GM06990 (cell line): ENCODE data around the gene RNLS.

Experiments used
- DNase-seq: peaks from one replicate; pipeline ENCODE4 v3.0.0-alpha.2; 2011; ENCODE audit not compliant: insufficient read length; ENCODE audit errors: extremely low read depth
- H3K27me3 ChIP-seq: replicated peaks from 2 replicates; pipeline ENCODE4 v1.6.0; 2011; ENCODE audit warnings: low read length; ENCODE audit not compliant: control insufficient read depth, insufficient read depth
- H3K36me3 ChIP-seq: 2 replicates; pipeline ENCODE4 v1.5.1; 2011; ENCODE audit warnings: low read length; ENCODE audit not compliant: control insufficient read depth, insufficient read depth
- H3K4me3 ChIP-seq: replicated peaks from 2 replicates; pipeline ENCODE4 v1.5.1; 2011; ENCODE audit warnings: low read depth, mild to moderate bottlenecking, control low read depth, low read length
- TF ChIP-seq, protein P1 (sequence below): IDR thresholded peaks from 2 replicates; pipeline ENCODE4 v1.5.1; 2011; ENCODE audit warnings: low read length, control low read depth, mild to moderate bottlenecking, inconsistent platforms; ENCODE audit not compliant: insufficient read depth, poor library complexity, severe bottlenecking

RNLS gene

DNA sequence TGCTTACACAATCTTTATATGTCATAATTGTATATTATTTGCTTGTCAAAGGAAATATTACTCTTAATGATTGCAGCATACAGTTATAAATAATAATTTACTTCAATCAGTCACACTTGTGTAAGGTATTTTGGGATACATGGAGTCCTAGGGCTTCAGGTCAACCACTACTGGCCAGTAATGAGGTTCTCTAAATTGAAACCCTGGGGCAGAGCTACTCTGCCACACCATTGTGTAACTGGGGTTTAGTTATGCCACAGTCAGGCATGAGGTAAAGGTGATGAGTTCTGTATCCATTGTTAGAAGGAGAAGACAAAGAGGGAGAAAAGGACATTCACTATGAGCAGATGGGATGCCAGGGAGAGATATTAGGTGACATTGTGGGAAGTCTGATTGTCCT, 117.4 kb downstream of the RNLS start:
- TF ChIP-seq, protein P1, sequence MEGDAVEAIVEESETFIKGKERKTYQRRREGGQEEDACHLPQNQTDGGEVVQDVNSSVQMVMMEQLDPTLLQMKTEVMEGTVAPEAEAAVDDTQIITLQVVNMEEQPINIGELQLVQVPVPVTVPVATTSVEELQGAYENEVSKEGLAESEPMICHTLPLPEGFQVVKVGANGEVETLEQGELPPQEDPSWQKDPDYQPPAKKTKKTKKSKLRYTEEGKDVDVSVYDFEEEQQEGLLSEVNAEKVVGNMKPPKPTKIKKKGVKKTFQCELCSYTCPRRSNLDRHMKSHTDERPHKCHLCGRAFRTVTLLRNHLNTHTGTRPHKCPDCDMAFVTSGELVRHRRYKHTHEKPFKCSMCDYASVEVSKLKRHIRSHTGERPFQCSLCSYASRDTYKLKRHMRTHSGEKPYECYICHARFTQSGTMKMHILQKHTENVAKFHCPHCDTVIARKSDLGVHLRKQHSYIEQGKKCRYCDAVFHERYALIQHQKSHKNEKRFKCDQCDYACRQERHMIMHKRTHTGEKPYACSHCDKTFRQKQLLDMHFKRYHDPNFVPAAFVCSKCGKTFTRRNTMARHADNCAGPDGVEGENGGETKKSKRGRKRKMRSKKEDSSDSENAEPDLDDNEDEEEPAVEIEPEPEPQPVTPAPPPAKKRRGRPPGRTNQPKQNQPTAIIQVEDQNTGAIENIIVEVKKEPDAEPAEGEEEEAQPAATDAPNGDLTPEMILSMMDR: no peak
- no peak overlapping the region for H3K4me3 ChIP-seq
- H3K27me3 ChIP-seq: no peaks in the 10 kb centered on the region
- DNase-seq: no peak
- no peaks in the 10 kb centered on the region for H3K36me3 ChIP-seq

DNA sequence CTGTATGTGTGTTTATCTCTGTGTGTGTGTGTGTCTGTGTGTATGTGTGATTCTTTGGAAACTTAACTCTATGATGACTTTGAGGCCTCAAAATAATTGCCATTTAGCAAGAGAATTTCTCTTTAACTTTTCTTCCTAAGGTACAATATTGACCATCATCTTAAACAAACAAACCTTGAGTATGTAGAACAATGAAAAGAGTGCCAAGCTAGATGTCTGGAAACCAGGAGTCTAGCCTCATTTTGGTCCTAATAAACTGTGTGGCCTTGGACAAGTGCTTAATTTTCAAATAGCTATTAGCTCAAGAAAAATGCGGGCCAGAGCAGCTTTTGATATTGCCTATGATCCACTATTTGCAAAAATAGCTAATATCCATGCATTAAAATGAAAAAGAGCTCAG, 119.3 kb downstream of the RNLS start:
- TF ChIP-seq, protein P1: no peak
- Histone ChIP-seq H3K27me3 (no peaks in the 10 kb centered on the region), H3K36me3 (no peaks in the 10 kb centered on the region), H3K4me3 (no peak overlapping the region)
- no peak for DNase-seq

DNA sequence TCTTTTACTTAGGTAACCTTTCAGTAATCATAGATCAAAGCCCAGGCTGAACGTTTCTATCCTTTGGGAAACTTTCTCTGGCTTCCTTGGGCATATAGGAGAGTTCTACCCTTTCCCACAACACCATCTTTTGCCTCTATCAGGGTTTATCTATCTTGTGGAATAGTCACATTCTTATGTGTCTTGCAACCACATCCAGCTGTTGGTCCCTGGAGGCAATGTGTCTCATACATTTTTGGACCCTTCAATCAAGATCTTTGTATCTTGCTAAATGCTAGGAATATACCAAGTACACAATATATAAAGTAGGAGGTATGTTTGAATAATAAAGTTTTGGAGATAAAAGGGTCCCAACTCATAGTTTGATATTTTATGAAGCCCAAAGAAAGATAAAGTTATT, 121.7 kb downstream of the RNLS start:
- Histone ChIP-seq H3K4me3 (no peak overlapping the region), H3K27me3 (no peaks in the 10 kb centered on the region), H3K36me3 (no peaks in the 10 kb centered on the region)
- TF ChIP-seq, protein P1: no peak
- DNase-seq: no peak

DNA sequence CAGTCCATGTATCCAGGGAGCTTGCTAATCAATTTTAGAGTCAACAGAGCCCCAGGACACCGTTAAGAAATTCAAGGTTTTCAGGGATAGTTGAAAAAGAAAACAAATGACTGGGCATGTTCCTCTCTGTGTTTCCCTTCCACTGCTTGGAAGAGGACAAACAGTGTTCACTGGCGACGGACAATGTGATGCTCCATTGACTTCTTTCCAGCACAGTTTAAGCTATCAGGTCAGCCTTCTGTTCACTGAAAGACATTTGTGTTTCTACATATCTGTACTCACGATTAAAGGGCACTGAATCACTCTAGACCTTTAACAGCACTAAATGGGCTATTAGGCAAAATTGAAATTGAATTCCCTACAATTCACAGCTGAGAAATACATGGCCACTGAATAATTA, 123.6 kb downstream of the RNLS start:
- no peaks in the 10 kb centered on the region for H3K36me3 ChIP-seq
- H3K4me3 ChIP-seq: no peak overlapping the region
- H3K27me3 ChIP-seq: no peaks in the 10 kb centered on the region
- TF ChIP-seq, protein P1: no peak
- DNase-seq: no peak

DNA sequence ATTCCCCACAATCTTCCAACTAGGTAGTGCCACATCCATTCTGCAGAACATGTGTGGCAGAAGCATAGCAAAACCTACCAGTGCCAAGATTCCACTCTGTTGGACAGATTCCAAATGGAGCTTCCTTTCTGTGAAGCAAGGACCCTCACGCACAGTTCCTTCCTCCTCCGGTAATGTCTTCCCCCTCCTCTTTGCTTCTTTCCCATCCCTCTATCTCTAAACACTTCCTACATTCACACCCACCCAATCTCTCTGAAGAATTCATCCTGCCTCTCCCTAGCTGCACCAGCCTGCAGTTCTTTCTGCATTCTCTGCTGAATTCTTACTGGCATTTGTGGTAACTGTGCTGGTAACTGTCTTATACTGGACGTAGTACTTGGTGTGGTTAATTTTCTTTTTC, 124.9 kb downstream of the RNLS start:
- H3K27me3 ChIP-seq: no peaks in the 10 kb centered on the region
- H3K36me3 ChIP-seq: no peaks in the 10 kb centered on the region
- TF ChIP-seq, protein P1: no peak
- H3K4me3 ChIP-seq: no peak overlapping the region
- DNase-seq: no peak

DNA sequence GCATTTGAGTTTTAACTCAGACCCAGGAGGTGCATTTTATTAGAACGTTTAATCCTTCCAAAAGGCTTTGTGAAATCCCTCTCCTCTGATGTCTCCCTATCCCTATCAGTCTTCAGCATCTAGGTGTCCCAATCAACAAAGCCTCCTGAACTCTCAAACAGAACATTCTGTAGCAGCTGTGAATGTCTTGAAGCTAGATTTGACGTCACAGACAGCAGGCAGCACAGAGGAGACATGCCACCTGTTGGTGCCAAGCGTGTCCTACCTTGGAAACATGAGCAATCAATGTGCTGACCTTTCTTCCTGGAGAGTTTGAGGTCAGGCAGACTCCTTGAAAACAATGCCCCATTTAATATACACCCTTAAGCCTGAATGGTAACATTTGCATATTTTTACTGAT, 125.5 kb downstream of the RNLS start:
- Histone ChIP-seq H3K36me3 (no peaks in the 10 kb centered on the region), H3K4me3 (no peak overlapping the region), H3K27me3 (no peaks in the 10 kb centered on the region)
- DNase-seq: no peak
- TF ChIP-seq, protein P1: no peak
